H7 (cell line): ENCODE data around the gene GDF9. TPM values are rescaled to one million over a fixed set of nuclear protein-coding genes. Genes with fewer than 3 reads are reported as not detected.
"Not testable (repeated sequence)": the region's sequence is repeated elsewhere in the genome, so short reads cannot be mapped to it uniquely, and the experiment has no call there.

Experiments
- DNase-seq: peaks from one replicate; pipeline ENCODE4 v3.0.0; 2012
- H3K27me3 ChIP-seq: 2 replicates; pipeline ENCODE4 v1.6.0; 2011; ENCODE audit warnings: mild to moderate bottlenecking, low read length; ENCODE audit not compliant: control insufficient read depth, insufficient read depth
- H3K36me3 ChIP-seq: replicated peaks from 2 replicates; pipeline ENCODE4 v1.5.1; 2011; ENCODE audit warnings: low read length; ENCODE audit not compliant: control insufficient read depth, insufficient read depth
- H3K4me3 ChIP-seq: 2 replicates; pipeline ENCODE4 v1.5.1; 2011; ENCODE audit warnings: low read depth, mild to moderate bottlenecking, control low read depth, low read length, moderate library complexity; ENCODE audit not compliant: insufficient read depth
- total RNA-seq: library from RNA; depleted of rRNA; stranded (reverse); fragments of >200 nt; shearing (Covaris generic); gene quantifications from 2 replicates; pipeline ENCODE4 v1.2.3, GENCODE V29; 2014

GDF9 gene
- total RNA-seq, 1 experiment from 2014 or later, result 0.24 TPM

DNA sequence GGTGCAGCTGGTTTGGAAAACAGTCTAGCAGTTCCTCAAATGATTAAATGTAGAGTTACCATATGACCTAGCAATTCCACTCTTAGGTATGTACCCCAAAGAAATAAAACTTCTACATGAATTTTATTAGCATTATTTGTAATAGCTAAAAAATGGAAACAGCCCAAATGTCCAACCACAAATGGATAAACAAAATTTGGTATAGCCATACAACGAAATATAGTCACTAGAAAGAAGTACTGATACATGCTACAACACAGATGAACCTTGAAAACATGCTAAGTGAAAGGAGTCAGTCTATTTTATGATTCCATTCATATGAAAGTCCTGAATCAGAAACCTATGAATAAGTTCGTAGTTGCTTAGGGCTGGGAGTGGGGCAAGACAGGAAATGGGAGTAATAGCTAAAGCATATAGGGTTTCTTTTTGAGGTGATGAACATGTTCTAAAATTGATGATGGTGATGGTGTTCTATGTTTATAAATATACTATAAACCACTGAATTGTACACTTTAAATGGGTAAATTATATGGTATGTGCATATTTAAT, 6.3 kb downstream of the GDF9 start:
- H3K27me3 ChIP-seq, result no peaks in the 10 kb centered on the region; the same call in 1 of the 2 replicates
- no peaks in the 10 kb centered on the region for H3K36me3 ChIP-seq
- no peak overlapping the region for H3K4me3 ChIP-seq
- no peak for DNase-seq

DNA sequence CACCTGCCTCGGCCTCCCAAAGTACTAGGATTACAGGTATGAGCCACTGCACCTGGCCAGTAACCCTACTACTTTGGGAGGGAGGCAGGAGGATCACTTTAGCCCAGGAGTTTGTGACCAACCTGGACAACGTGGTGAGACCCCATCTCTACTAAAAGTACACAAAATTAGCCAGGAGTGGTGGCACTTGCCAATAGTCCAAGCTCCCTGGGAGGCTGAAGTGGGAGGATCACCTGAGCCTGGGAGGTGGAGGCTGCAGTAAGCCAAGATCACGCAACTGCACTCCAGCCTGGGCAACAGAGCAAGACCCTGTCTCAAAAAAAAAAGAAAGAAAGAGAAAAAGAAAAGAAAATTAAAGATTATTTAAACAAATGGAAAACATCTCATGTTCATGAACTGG, 10.3 kb downstream of the GDF9 start:
- no peak for DNase-seq
- no peak overlapping the region for H3K4me3 ChIP-seq
- H3K36me3 ChIP-seq, result no peaks in the 10 kb centered on the region
- no peaks in the 10 kb centered on the region for H3K27me3 ChIP-seq

DNA sequence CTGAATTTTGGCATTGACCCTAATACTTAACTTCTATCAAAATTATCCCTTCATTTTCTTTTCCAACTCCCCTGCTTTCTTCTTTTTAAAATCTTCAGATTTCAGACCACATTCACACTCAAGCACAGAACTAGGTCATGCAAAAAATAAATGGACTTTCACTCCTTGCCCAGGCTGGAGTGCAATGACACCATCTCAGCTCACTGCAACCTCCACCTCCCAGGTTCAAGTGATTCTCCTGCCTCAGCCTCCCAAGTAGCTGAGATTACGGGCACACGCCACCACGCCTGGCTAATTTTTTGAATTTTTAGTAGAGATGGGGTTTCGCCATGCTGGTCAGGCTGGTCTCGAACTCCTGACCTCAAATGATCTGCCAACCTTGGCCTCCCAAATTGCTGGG, 11.3 kb downstream of the GDF9 start:
- not testable (repeated sequence) for H3K27me3 ChIP-seq, H3K36me3 ChIP-seq, DNase-seq, H3K4me3 ChIP-seq

DNA sequence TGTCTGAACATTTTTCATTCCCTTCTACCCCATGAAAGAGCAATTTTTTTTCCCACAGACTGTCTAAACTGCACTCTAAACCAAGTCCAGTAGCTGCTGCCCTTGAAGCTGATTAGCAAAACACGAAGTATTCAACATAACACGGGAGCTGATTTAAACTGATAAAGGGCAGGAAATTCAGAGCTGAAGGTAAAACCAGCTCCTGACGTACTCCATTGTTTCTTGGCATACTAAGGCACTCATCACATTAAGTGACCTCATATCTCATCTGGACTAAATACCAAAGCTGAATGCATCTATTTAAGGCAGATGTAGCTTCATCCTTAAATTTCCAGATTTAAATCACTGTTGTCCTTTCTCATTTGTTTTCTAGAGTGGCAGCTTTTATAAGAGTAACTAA, 12.0 kb downstream of the GDF9 start:
- H3K36me3 ChIP-seq, result no peaks in the 10 kb centered on the region
- H3K4me3 ChIP-seq, result no peak overlapping the region
- no peak for DNase-seq
- H3K27me3 ChIP-seq, result no peaks in the 10 kb centered on the region

DNA sequence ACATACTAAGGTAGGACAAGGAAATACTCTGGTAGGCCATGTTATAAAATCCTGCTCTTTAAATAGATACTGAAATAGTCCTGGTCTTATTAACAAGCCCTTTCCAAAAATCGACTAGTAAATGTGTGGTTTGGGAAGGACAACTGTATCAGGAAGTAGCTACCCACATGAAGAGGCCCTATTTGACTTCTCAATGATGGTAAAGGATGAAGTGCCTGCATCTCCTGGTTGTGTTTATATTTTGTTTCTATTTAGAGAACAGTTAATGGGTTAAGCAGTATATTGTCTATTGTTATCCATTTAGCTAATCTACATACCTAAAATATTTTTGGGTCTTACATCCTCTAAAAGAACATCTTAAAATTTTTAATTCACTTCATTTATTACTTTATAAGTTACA, 12.5 kb downstream of the GDF9 start:
- Histone ChIP-seq H3K27me3 (no peaks in the 10 kb centered on the region), H3K4me3 (no peak overlapping the region), H3K36me3 (no peaks in the 10 kb centered on the region)
- DNase-seq, result no peak

DNA sequence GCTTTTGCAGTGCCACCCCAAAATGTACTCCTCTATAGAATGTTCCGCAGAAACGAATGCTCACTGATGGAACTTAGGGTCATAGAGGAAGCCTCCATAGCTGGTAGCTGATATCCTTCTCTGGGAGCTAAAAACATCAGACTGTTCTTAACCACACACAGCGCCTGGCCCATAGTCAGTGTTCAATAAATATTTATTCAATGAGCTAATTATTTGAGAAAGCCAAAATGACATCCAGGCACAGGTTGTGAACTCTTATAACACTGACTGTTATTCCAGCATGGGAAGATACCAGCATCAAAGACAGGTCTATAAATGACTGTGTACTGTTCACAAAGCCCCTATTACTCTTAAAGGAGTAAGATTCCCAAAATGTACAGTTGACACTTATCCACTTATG, 12.9 kb downstream of the GDF9 start:
- no peak for DNase-seq
- no peaks in the 10 kb centered on the region for H3K36me3 ChIP-seq
- H3K27me3 ChIP-seq, result no peaks in the 10 kb centered on the region
- no peak overlapping the region for H3K4me3 ChIP-seq

DNA sequence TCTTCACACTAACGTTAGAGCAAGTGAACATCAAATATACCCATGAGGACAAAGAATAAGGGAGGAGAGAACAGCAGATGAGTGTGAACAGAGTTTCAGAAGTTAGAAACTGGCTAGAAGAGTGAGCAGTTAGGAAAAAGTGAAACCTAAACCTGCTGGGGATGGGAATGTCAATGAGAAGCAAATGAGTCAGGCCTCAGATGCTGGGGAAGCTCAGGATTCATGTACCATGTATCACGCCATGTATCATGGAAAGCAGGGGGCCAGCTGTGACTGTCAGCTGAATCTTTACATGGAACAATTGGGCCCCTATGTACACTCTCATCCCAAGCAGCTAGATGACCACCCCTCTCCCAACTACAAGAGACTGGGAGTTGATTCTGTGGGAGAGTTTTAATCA, 16.2 kb downstream of the GDF9 start:
- DNase-seq, result no peak
- Histone ChIP-seq H3K4me3 (no peak overlapping the region), H3K27me3 (no peaks in the 10 kb centered on the region)

DNA sequence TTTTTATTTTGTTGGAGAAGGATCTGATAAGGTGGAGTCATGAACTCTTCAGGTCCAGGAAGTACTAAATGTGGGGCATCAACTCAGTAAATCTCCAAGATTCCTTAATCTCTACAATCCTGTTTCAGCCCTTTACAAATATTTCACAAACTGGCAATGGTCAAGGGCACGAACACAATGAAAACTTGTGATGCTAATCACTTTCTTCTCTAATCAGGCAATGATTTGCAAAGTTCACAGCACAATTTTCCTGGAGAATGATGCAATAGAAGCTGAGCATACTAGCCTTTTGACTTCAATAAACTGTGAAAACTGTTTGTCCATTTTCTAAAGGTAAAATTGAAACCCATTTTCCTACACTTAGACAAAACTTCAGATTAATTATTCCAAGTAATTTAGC, 16.9 kb downstream of the GDF9 start:
- Histone ChIP-seq H3K27me3 (no peaks in the 10 kb centered on the region), H3K4me3 (no peak overlapping the region), H3K36me3 (no peaks in the 10 kb centered on the region)
- no peak for DNase-seq

More for the DNA sequence above, 16.2 kb downstream of the GDF9 start:
- no peaks in the 10 kb centered on the region for H3K36me3 ChIP-seq

DNA sequence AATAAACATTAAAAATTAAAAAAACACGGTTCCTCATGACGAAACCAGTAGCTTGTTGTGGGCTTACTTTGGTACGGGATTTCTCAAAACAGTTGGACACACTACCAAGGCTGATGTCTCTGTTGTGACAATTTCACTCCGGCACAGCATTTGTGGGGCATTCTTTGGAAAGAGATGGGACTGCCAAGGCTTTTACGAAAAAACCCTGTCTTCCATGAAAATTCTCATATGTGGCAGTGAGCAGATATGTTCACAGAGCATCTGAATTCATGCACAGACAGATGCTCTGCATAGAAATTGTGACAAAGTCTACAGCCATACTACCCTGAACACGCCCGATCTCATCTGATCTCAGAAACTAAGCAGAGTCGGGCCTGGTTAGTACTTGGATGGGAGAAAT, 18.0 kb downstream of the GDF9 start:
- no peak for DNase-seq
- Histone ChIP-seq H3K4me3 (no peak overlapping the region), H3K27me3 (no peaks in the 10 kb centered on the region), H3K36me3 (no peaks in the 10 kb centered on the region)

DNA sequence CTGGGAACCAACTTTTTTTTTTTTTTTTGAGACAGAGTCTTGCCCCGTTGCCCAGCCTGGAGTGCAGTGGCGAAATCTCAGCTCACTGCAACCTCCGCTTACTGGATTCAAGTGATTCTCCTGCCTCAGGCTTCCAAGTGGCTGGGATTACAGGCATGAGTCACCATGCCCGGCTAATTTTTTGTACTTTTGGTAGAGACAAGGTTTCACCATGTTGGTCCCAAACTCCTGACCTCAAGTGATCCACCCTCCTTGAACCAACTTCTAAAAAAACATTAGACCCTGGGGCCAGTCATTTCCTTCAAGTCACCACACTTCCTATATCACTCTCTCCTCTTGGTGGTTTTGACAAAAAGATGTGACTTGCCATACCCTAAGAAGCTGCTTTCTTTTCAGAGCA, 25.0 kb downstream of the GDF9 start:
- H3K27me3 ChIP-seq, result no peaks in the 10 kb centered on the region
- no peak overlapping the region for H3K4me3 ChIP-seq
- no peaks in the 10 kb centered on the region for H3K36me3 ChIP-seq
- DNase-seq, result no peak

DNA sequence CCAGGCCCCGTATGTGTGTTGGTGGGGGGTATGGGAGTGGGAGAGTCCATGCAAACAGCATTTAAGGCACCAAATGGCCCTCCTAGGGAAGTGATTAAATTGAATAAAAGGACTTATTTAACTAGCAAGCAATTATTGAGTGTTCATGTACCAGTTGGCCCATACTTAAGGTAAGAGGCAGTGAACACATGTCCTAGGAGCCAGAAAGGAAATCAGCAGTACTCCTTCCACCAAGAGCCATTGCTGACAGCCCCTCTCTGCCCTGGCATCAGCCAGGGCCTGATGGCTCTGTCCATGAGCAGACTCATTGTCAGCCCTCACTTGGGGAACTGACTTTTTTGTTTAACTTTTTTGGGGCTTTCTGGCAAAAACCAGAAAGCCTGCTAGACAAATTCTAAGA, 25.4 kb downstream of the GDF9 start:
- no peak overlapping the region for H3K4me3 ChIP-seq
- H3K27me3 ChIP-seq, result no peaks in the 10 kb centered on the region
- DNase-seq, result no peak
- no peaks in the 10 kb centered on the region for H3K36me3 ChIP-seq

DNA sequence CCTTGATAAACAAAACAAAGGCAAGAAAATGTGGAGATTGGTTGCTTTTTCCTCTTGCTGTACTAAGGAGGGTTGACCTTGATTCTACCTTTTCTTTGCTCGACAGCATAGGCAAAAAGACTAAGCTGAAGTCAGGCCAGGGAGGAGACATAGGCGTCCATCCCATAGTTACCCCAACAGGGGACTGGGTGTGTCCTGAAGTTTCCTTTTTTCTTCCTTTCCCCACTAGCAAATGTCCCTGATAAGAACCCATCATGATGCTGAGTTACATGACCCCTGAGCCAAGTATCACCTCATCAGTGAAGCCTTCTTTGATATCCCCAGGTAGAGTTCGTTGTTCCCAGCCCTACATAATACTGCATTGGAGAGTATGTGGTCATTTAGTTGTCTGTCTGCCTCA, 26.0 kb downstream of the GDF9 start:
- H3K27me3 ChIP-seq, result no peaks in the 10 kb centered on the region
- no peak overlapping the region for H3K4me3 ChIP-seq
- no peak for DNase-seq
- H3K36me3 ChIP-seq, result no peaks in the 10 kb centered on the region

DNA sequence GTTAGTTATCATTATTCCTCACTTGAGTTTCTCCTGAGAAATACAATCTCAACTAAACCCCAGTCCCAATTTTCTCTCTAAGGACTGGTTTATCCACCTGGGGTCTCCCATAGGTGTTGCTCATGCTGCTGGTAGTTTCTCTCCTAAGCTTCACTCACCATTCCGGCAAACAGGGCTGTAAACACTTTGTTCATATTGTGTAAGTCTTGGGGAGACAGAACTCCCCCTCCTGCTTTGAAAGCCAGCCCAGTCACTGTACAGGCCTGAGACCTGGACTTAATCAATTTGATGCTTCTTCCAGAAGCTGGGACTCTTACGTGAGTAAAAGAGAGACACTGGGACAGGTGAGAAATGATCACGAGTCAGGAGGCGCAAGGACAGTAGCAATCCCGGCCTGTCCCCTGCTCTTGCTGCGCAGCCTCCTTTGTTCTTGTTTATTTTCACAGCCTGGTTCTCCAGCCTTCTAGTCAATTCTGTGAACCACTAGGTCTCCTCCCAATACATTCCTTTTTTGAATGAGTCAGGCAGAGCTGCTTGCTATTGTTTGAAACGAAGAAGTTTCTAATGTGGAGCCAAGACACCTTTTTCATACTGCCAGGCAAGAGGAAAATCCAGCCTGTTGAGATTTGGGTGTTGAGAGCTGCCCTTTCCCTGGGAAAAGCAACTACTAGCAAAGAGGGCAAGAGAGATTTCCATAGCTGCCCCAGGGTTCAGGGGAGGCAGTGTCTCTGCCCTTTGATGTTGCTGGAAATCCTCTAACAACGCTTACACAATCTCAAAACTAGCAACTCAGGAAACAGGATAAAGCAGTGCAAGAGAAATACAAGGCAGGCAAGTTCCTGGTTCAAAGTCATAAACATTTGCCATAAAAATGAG, 26.6 kb downstream of the GDF9 start:
- H3K27me3 ChIP-seq, result no peaks in the 10 kb centered on the region
- no peaks in the 10 kb centered on the region for H3K36me3 ChIP-seq
- H3K4me3 ChIP-seq, result no peak overlapping the region
- no peak for DNase-seq

DNA sequence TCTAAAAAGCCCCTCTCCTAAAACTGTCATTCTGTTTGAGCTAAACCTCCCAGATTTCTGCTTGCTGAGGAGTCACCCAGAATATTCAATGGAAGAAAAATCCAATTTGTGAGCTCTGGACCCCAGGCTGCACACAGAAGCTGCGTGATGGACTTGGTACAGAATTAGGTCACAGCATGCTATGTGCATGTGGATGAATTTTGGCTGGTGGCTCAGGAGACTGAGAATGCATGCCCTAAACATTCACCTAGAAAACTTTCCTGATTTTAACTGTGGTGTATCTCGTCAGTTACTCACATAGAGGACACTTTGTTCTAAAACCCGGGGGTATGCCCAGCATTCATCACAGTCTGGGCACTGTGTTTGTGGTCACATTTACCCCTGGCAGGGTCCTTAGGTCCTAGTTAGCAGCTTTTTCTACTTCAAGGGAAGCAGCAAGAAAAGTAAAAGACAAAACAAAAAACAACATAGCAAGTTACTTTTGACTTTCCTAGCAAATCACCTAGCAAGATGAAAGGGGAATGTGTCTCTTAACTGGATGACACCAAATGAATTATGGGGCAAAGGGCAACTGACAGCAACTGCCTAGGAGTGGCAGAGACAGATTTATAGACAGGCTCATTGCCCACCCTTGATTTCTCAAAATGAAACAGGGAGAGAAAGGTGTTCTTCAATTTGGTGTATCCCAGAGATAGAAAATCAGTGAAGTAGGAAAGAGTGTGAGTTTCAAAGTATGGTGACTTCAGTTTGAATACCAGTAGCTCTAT, 27.6 kb downstream of the GDF9 start:
- no peaks in the 10 kb centered on the region for H3K36me3 ChIP-seq
- no peak overlapping the region for H3K4me3 ChIP-seq
- DNase-seq, result no peak
- H3K27me3 ChIP-seq, result no peaks in the 10 kb centered on the region

DNA sequence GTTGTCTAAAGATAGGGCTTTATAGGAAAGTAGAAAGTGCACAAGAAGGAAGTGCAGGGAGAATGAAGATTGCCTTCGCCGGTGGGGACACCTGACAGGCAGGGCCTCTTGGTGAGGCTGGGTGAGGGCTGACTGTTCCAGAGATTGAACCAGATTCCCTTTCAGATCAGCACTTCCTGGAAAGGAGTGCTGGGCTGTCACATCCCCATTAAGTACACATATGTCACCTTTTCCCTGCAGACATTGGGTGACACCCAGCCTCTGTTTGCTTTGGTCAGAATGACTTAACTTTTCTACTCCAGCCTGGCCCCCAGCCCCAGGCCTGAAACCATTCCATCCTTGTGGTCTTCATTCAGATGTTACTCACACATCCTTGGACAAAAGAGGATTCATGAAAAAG, 28.4 kb downstream of the GDF9 start:
- H3K27me3 ChIP-seq, result no peaks in the 10 kb centered on the region; the same call in 1 of the 2 replicates
- DNase-seq, result no peak
- H3K4me3 ChIP-seq, result no peak overlapping the region
- H3K36me3 ChIP-seq, result no peaks in the 10 kb centered on the region
